HG02623 (cell line): Measurements from ENCODE around the gene PREX1.

Experiments
- ATAC-seq: cut with Tn5 transposase; IDR thresholded peaks from one replicate; pipeline ENCODE4 v1.9.1; 2021; ENCODE audit warnings: moderate library complexity; ENCODE audit not compliant: unreplicated experiment

Gene PREX1

GRCh38 chr20:48685300-48685699, 142.5 kb downstream of the PREX1 start:
- no peak for ATAC-seq

GRCh38 chr20:48684501-48685041, 143.2 kb downstream of the PREX1 start:
- no peak for ATAC-seq

GRCh38 chr20:48683467-48684175, 144.2 kb downstream of the PREX1 start:
- ATAC-seq, result no peak

- no peak for ATAC-seq
These were observed 145.1 kb downstream of the PREX1 start for GRCh38 chr20:48682529-48683363.

- ATAC-seq, result no peak
These were observed 145.8 kb downstream of the PREX1 start for GRCh38 chr20:48681873-48682426.

- ATAC-seq, result no peak
These were observed 146.5 kb downstream of the PREX1 start for GRCh38 chr20:48681201-48681872.

- ATAC-seq, result no peak
These were observed 147.1 kb downstream of the PREX1 start for GRCh38 chr20:48680650-48681049.

- no peak for ATAC-seq
These were observed 148.2 kb downstream of the PREX1 start for GRCh38 chr20:48679599-48679998.

- no peak for ATAC-seq
These were observed 148.8 kb downstream of the PREX1 start for GRCh38 chr20:48679011-48679410.

GRCh38 chr20:48678421-48678820, 149.4 kb downstream of the PREX1 start:
- no peak for ATAC-seq

- no peak for ATAC-seq
These were observed 150.9 kb downstream of the PREX1 start for GRCh38 chr20:48676795-48677460.

- no peak for ATAC-seq
These were observed 151.7 kb downstream of the PREX1 start for GRCh38 chr20:48676125-48676524.

- no peak for ATAC-seq
These were observed 153.3 kb downstream of the PREX1 start for GRCh38 chr20:48674461-48674860.

GRCh38 chr20:48673507-48673906, 154.3 kb downstream of the PREX1 start:
- no peak for ATAC-seq

GRCh38 chr20:48672324-48672723, 155.5 kb downstream of the PREX1 start:
- no peak for ATAC-seq

GRCh38 chr20:48671141-48671540, 156.7 kb downstream of the PREX1 start:
- ATAC-seq, result no peak

GRCh38 chr20:48669946-48670605, 157.7 kb downstream of the PREX1 start:
- ATAC-seq, result no peak

GRCh38 chr20:48668451-48668946, 159.3 kb downstream of the PREX1 start:
- no peak for ATAC-seq

- no peak for ATAC-seq
These were observed 159.8 kb downstream of the PREX1 start for GRCh38 chr20:48667889-48668413.

- no peak for ATAC-seq
These were observed 160.3 kb downstream of the PREX1 start for GRCh38 chr20:48667481-48667880.
